GM10847 (cell line): Measurements from ENCODE around the gene CENPV.

ENCODE experiments used
- POLR2A ChIP-seq: IDR thresholded peaks from 2 replicates; pipeline ENCODE4 v1.6.1; 2011; ENCODE audit not compliant: insufficient read length; ENCODE audit errors: extremely low read depth

CENPV gene

DNA sequence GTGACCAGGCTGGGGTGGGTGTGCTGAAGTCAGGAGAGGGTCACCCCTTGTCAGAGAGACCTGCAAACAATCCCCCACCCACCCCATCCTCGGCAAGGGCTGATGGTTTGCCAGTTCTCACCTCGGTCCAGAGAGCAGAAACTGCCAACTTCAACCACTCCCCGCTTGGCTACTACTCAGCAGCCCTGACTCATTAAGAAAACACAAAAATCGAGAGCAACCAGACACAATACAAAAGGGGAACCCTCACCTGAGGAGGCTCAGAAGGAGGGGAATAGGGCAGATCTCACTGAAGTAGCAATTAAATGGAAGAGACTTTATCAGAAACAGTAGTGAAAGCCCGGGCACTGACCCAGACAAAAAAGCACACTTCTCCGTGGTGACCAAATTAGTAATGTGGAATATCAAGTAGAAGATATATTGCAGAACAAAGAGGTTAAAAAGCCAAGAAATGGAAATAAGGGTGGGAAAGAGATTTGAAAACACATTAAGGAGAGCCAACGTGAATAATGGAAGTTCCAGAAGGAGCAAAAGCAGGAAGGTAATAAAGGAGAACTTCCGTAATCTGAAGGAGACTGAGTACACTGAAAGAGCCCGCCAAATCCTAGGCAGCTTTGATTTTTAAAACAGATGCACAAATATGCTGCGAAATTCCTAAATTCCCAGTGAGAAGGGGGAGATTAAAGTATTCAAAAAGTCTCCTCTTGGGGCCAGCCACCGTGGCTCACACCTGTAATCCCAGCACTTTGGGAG is 23.6 kb downstream of the CENPV start:
- no peak for TF ChIP-seq POLR2A

DNA sequence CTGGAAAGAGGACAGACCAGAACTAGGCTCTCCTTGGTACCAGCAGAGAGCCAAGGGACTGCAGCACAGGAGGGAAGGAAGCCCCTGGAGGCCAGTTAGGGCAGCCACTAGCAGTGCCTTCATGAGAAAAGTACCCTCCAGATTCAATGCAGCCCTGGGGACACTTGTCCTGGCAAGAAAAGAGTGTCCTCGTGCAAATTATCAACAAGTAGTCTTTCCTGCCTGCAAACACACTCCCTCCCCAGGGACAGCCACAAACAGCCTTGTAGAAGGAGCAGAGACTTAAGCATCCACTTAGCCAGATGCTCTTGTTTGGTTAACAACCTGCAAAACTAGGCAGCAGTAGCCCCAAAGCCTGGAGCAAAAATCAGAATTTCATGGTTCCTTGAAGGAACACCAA is 24.3 kb downstream of the CENPV start:
- TF ChIP-seq POLR2A = no peak

DNA sequence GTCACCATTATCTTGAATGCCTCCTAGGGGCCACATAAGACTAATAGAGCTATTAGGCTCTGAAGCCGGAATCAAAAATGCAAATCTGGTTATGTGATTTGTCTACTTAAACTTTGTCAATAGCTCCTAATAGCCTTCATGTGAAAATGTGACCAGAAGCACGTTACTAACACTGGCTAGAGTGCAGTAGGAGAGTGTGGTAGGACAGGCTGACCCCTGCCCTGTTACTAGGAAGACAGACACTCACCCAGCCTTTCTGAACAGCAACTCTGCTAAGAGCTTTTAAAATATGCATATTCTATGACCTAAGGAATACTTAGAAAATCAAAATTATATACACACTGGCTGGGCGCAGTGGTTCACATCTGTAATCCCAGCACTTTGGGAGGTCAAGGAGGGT is 26.3 kb downstream of the CENPV start:
- no peak for TF ChIP-seq POLR2A

DNA sequence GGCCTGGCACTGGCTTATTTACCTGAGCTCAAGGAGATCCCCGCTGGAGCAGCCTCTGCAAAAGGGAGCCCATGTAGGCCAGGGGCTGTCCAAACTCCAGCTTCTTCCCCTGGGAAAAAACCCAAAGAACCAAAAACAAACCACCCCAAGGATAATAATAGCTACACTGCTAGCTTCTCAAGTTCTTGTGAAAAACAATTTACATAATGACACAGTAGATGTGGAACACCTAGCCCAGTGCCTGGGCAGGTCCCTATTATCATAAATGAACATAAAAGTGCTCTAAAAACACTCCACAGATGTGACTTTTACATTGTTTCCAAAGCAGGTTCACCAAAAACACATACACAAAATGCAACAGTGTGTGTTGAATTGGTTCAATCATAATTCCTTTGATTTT is 27.3 kb downstream of the CENPV start:
- TF ChIP-seq POLR2A = no peak

DNA sequence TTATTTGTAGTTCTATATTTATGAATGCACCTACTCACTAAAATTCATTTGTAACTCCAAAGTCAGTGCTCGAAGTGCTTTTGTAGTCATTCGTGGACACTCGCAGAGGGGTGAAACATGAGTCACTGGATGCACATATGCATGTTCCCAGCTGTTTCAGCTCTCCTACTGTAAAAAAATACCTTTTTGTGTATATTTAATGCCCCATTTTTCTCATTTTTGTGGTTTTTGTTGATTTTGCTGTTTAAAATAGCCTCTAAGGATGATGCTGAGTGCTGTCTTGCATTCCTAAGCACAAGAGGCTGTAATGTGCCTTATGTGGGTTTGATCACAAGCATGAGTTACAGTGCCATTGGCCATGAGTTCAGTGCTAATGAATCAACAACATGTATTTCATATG is 30.6 kb downstream of the CENPV start:
- no peak for TF ChIP-seq POLR2A

DNA sequence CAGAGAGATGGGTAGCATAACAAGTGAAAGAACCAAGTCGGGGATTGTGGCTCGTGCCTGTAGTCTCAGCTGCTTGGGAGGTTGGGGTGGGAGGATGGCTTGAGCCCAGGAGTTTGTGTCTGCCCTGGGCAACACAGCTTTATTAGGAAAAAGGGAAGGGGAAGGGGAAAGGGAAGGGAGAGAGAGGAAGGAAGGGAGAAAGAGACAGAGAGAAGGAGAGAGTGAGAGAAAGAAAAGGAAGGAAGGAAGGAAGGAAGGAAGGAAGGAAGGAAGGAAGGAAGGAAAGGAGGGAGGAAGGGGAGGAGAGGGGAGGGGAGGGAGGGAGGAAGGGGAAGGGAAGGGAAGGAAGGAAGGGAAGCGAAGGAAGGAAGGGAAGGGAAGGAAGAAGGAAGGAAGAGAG is 33.3 kb downstream of the CENPV start:
- TF ChIP-seq POLR2A = no peak

DNA sequence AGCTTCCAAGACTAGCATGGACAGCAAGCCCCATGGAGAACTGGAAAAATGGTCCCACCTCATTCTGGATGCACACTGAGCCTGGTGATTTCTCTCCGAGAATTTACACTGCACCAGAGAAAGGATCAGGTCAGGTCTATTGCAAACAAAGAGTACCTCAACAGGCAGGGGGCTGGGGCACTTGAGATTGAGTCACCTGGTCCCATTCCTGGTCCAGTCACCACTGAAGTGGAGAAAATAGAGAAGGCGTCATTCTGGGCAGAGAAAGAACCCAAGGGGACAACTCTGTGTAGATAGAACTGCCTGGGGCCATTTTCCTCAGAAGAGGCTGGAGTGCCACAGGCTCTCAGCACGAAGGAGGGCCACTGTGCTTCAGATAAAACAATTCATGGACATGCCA is 38.4 kb downstream of the CENPV start:
- TF ChIP-seq POLR2A = no peak

DNA sequence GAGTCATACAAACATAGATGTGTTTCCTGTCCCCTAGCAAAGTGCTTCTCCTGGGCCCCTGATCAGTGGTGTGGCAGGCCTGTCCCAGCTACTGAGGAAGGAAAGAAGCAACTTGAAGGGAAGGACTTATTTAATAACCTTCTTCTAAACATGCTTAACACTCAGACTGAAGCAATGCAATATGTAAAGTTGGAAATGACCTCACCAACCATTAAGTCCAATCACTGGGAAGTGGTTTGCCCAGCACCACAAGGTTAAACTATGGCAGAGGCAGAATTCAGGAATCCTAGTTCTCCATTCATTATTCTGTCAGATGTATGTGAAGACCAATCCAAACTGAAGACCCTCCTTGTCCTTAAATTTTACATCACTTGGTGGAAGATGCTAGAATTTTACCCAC is 39.1 kb downstream of the CENPV start:
- no peak for TF ChIP-seq POLR2A

DNA sequence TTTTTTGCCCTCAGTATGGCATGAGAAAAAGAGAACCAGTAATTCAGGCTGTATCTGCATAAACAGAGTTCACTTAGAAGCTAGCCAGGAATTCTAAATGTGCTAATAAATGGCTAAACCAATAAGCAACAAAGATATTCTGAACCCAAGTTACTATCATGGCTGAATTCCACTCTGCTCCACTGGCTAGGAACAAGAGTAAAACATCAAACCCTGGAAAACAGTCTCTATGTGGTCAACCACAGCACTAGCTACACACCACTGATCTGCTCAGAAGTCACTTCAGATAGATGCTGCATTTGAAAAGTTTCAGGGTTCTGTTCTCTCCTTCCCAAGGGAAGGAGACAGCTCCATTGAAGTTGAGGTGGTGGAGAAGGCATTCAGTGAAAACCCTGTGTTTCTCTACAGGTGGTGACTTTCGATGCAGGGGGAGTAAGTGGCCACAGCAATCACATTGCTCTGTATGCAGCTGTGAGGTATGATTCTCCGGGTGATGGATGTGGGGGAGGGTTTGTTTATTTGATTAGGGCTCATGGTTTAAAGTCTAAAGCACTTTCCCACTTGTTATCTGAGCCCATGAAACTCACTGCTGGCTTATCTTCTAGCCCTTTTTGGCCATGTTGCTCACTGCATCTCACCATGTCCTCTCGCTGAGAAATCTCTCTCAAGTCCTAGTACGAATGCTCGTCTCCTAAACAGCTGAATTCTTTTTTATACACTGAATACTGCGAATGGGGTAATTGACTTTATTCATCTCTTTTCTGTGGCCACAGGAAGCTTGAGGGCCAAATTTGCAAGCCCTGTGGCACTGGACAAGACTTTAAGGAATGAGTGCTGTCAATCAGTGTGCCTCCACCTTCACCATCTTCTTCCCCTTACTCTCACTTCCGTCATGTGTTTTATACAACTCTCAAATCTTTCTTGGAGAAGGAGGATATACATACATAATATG is 39.9 kb downstream of the CENPV start:
- TF ChIP-seq POLR2A = no peak

DNA sequence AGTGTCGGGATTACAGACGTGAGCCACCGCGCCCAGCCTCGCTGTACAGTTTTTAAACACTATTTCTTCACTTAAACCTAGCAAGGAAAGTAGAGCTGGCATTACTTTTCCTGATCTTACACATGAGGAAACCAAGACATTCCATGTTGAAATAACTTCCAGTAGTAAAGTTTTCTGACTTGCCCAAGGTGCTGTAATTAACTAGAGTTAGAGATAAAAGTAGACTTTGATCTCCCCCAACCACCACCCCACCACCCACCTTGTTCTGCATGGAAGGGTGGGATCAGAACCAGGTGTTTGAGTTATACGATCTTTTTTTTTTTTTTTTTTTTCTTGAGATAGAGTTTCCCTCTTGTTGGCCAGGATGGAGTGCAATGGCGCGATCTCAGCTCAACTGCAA is 47.1 kb downstream of the CENPV start:
- TF ChIP-seq POLR2A = no peak

DNA sequence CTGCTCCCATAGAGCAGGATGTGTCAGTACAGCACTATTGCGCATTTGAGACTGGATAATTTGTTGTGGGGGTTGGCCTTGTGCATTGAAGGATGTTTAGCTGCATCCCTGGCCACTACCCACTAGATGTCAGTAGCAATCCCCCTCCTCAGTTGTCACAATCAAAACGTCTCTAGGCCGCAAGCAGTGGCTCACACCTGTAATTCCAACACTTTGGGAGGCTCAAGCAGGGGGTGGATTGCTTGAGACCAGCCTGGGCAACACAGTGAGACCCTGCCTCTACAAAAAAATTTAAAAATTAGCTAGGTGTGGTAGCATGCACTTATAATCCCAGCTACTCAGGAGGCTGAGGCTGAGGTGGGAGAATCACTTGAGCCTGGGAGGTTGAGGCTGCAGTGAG is 48.4 kb downstream of the CENPV start:
- TF ChIP-seq POLR2A = no peak

DNA sequence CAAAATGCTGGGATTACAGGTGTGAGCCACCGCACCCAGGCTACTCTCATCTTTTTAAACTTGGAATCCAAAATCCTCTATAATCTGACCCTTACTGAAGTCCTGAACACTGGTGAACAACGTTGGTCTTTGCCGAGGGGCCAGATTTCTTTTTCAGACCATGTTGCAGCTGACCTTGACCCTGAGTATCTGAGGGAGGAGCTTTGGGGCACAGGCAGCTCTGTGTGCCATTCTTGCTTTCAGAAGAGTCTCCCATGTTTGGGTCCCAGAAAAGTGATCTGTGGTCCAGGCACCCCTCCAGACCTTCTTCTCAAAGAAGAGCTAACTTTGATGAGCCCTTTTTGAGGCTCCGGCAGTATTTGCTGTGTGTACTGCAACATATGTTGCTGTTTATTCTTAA is 50.4 kb downstream of the CENPV start:
- no peak for TF ChIP-seq POLR2A

DNA sequence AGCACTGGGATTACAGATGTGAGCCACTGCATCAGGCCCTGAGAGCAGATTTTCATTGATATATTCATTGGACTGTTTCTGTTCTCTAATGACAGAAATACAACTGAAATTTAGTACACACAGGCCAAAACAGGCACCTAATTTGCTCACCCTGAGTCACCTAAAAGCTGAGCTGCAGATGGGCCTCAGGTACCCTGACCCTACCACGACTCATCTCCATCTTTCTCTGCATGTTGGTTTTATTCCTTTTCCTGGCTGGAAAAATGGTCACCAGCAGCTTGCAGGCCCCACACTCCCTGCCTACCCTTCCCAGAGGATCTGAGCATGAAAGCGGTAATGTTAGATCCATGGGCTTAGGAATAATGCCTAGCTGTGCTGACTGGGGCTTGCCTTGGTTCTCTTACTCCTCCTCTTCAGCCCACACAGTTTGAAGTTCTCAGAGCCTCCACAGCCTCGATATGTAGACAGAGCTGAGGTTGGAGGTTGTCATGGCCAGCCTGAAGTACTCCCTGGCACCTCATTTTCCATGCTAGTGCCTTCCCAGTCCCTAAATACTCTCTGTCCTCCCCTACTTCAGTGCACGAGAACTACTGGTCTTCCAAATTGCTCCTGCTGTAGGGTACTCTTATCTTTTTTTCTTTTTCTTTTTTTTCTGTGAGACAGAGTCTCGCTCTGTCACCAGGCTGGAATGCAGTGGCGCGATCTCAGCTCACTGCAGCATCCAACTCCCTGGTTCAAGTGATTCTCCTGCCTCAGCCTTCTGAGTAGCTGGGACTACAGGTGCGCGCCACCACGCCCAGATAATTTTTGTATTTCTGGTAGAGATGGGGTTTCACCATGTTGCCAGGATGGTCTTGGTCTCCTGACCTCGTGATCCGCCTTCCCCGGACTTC is 51.1 kb downstream of the CENPV start:
- no peak for TF ChIP-seq POLR2A

DNA sequence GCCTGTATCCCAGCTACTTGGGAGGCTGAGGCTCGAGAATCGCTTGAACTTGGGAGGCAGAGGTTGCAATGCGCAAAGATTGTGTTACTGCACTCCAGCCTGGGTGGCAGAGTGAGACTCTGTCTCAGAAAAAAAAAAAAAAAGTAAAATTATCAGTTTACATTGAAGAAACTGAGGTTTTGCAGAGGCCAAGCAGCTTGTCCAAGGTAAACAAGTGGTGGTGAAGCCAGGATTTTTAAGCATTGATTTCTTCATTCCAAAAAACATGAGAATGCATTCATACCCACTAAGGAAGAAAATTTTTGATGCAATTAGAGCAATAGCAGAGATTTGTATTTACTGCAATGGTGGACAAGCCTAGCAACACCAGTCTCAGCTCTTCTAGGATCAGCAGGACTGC is 52.7 kb downstream of the CENPV start:
- TF ChIP-seq POLR2A = no peak

DNA sequence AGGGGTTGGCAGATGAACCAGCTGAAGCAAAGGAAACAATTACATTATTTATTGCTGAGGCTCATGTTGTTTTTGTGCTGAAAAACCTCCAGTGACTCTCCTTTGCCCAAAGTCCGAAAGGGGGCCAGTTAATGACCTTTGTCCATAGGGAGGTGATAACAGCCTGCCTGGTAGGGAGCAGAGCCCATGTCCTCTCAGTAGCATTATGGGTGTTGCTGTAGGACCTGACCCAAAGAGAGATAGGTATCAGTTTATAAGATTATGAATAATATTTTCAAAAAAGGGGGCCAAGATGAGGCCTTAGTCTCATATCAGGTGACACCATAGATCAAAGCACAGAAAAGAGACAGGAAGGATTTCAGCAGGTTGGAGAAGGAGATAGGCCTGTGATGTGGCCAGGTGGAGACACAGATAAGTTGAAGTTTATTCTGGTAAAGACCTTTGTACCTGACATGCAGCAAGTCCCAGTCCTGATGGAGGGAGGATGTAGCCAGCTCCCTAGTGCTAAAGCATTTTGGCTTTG is 55.1 kb downstream of the CENPV start:
- no peak for TF ChIP-seq POLR2A
